GM23248 (cell line): ENCODE measurements around the gene GSDMA.

Experiments
- EZH2 ChIP-seq: fragments of 200-600 bp; sonication (generic); IDR thresholded peaks from 2 replicates; pipeline ENCODE4 v1.6.1; 2018; ENCODE audit warnings: antibody characterized with exemption, mild to moderate bottlenecking; ENCODE audit not compliant: insufficient read depth, poor library complexity, severe bottlenecking
- EZH2phosphoT487 ChIP-seq: fragments of 200-600 bp; sonication (generic); IDR thresholded peaks from 2 replicates; pipeline ENCODE4 v1.6.1; 2018; ENCODE audit warnings: antibody characterized with exemption, moderate library complexity, mild to moderate bottlenecking, low read depth; ENCODE audit not compliant: insufficient read depth

- TF ChIP-seq EZH2phosphoT487 (no peak), EZH2 (no peak)
These were observed 62.8 kb downstream of the GSDMA start for GRCh38 chr17:40025559-40025958.
